ENCODE measurements around the gene NR6A1.

- TF ChIP-seq NR2C2 (CRISPR knock-in tag; IDR thresholded peaks at IDR 0.05; ENCODE audit: borderline replicate concordance): no peak
- TF ChIP-seq CREB1 (IDR thresholded peaks at IDR 0.05): no peak
- TF ChIP-seq CREB1 (CRISPR knock-in tag; IDR thresholded peaks at IDR 0.05): no peak
- TF ChIP-seq, protein P1, sequence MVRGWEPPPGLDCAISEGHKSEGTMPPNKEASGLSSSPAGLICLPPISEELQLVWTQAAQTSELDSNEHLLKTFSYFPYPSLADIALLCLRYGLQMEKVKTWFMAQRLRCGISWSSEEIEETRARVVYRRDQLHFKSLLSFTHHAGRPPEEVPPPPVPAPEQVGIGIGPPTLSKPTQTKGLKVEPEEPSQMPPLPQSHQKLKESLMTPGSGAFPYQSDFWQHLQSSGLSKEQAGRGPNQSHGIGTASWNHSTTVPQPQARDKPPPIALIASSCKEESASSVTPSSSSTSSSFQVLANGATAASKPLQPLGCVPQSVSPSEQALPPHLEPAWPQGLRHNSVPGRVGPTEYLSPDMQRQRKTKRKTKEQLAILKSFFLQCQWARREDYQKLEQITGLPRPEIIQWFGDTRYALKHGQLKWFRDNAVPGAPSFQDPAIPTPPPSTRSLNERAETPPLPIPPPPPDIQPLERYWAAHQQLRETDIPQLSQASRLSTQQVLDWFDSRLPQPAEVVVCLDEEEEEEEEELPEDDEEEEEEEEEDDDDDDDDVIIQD (CRISPR knock-in tag; IDR thresholded peaks at IDR 0.05; ENCODE audit: low read depth): no peak
- no peak for TF ChIP-seq ZNF496 (CRISPR knock-in tag; IDR thresholded peaks at IDR 0.05; ENCODE audit: insufficient replicate concordance)
These were observed 226.6 kb downstream of the NR6A1 start for GRCh38 chr9:124544535-124544934.
